Measurements from ENCODE around the gene LSP1.
"Not testable (repeated sequence)": the region's sequence is repeated elsewhere in the genome, so short reads cannot be mapped to it uniquely, and the experiment has no call there.

The LSP1 gene

DNA sequence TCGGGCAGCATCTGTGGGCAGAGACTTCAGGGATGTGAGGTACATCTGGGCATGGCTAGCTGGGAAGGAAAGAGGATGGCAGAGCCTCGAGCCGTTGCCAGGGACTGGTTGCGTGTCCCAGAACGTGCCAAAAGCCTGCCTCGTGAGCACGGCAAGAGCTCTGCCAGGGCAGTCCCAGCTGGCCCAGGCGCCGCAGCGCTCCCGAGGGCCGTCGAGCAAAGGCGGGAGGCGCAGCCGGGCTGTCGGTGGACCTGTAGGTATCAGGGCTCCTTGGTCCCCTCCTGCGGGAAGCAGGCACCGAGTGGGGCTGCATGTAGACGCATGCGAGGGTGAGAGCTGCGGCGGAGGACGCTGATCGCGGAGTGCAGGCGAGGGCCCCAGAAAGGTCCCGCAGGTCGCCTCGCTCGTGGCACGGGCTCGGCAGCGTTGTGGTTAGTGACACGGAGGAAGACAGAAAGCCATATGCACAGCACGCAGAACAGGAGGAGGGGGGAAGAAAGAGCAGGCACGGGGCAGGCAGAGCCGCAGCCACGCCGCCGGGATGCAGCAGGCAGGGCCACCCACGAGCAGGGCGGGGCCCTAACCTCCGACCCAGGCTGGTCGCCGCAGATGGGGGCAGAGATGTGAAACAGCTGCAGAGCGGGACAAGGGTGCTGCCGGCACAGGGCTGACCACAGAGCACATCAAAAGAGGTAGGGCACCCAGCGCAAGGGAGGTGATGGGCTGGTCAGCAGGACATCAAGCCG is 18.0 kb downstream of the LSP1 start:
- no peak overlapping the region for H3K27ac ChIP-seq
- TF ChIP-seq CTCF (conservative IDR thresholded peaks at IDR 0.05) (no peak), ZFX (IDR thresholded peaks at IDR 0.05) (no peak)

GRCh38 chr11:1871531-1871930 is 18.6 kb downstream of the LSP1 start:
- TF ChIP-seq ZFX (IDR thresholded peaks at IDR 0.05) = no peak
- no peak for TF ChIP-seq CTCF (conservative IDR thresholded peaks at IDR 0.05)
- H3K27ac ChIP-seq = no peak overlapping the region

- no peak overlapping the region for H3K27ac ChIP-seq
- TF ChIP-seq CTCF (conservative IDR thresholded peaks at IDR 0.05) = no peak
- TF ChIP-seq ZFX (IDR thresholded peaks at IDR 0.05) = no peak
Measured at GRCh38 chr11:1872267-1872985, 19.5 kb downstream of the LSP1 start.

DNA sequence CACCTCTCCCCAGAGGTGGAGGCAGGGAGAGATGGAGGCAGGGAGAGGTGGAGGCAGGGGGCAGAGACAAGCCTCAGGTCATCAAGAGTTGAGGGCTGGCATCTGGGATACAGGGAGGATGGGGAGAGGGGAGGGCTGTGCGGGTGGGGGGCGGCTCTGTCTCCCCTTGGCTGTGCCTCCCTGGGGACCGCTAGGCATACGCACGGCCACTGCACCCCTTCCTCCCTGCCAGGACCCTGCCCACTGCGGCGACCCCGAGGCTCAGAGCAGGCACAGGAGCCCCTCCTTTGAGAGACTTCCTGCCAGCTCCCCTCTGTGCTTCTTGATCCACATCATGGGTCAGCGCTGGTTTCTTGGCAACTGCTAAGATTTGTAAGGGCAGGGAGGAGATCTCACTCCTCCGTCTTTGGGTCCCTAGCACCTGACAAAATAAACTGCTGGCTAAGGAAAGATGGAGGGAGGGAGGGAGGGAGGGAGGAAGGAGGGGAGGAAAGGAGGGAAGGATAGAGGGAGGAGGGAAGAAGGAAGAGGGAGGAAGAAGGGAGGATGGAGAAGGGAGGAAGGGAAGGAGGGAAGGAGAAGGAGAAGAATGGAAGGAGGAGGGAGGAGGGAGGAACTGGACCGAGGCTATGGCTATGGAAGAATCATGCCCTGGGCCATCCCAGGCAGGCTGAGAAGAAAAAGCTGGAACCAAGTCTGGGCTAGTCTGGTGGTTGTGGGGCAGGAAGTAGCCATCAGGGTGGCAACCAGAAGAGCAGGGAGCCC is 20.3 kb downstream of the LSP1 start:
- no peak overlapping the region for H3K27ac ChIP-seq
- TF ChIP-seq ZFX (IDR thresholded peaks at IDR 0.05) (no peak), CTCF (conservative IDR thresholded peaks at IDR 0.05) (no peak)

DNA sequence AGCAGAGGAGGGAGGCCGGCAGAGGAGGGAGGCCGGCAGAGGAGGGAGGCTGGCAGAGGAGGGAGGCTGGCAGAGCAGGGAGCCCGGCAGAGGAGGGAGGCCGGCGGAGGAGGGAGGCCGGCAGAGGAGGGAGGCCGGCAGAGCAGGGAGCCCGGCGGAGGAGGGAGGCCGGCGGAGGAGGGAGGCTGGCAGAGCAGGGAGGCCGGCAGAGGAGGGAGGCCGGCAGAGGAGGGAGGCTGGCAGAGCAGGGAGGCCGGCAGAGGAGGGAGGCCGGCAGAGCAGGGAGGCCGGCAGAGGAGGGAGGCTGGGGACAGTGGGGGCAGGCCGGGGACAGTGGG is 20.9 kb downstream of the LSP1 start:
- H3K27ac ChIP-seq = not testable (repeated sequence)

- not testable (repeated sequence) for H3K27ac ChIP-seq
Measured at GRCh38 chr11:1874441-1875092, 21.7 kb downstream of the LSP1 start.

- H3K27ac ChIP-seq = no peak overlapping the region
- no peak for TF ChIP-seq ZFX (IDR thresholded peaks at IDR 0.05)
- TF ChIP-seq CTCF (conservative IDR thresholded peaks at IDR 0.05) = no peak
Measured at GRCh38 chr11:1875093-1875850, 22.4 kb downstream of the LSP1 start.

DNA sequence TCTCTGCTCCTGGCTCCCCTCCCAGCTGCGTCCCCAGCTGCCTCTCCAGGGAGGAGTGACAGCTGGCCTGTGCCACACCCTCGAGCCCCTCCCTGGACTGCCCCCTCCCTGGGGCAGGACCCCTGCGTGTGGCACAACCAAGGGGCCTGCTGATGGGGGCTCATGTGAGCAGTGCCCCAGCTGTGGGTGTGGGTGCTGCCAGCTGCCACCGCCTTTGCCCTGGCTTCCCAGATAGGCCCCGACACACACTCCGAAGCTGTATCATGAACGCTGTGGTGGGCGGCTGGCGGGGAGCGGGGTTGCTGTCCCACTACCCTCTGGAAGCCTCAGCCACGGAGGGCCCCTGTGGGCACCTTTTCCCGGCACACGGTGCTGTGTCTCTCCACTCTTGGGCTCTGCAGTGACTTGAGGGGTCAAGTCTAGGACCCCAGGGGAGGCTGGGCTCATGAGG is 23.0 kb downstream of the LSP1 start:
- not testable (repeated sequence) for H3K27ac ChIP-seq
